HepG2 (cell line): Measurements from ENCODE around the gene GNAI2. TPM values are rescaled to one million over a fixed set of nuclear protein-coding genes. Genes with fewer than 3 reads are reported as not detected.

Source experiments
- CCDC6 ChIP-seq: sonication (generic); formaldehyde crosslinking; IDR thresholded peaks from 2 replicates; pipeline ENCODE4 v1.8.1; 2022; ENCODE audit warnings: mild to moderate bottlenecking, missing genetic modification reagents, moderate library complexity
- ERF ChIP-seq: IDR thresholded peaks from 2 replicates; pipeline ENCODE4 v1.6.1; 2018; ENCODE audit warnings: missing biosample characterization, missing genetic modification reagents
- KDM6A ChIP-seq: IDR thresholded peaks from 2 replicates; pipeline ENCODE4 v1.6.1; 2016; ENCODE audit warnings: low read depth
- KMT2A ChIP-seq: sonication (generic); formaldehyde crosslinking; IDR thresholded peaks from 2 replicates; pipeline ENCODE4 v1.4.0; 2020; ENCODE audit warnings: missing genetic modification reagents
- MEF2D ChIP-seq: sonication (generic); formaldehyde crosslinking; IDR thresholded peaks from 2 replicates; pipeline ENCODE4 v1.5.1; 2020; ENCODE audit warnings: mild to moderate bottlenecking, missing genetic modification reagents
- MXI1 ChIP-seq: IDR thresholded peaks from 3 replicates; pipeline ENCODE4 v1.6.1; 2012; ENCODE audit warnings: low read depth, low read length, inconsistent platforms, borderline replicate concordance
- NR2F1 ChIP-seq, 2 experiments: fragments of 450-650 bp in 1 of 2; formaldehyde crosslinking in 1 of 2; IDR thresholded peaks; 2 replicates each; pipeline versions ENCODE4 v1.5.0 to v1.6.1; 2016 to 2020; ENCODE audit warnings: mild to moderate bottlenecking in 1 of 2, missing compliant biosample characterization in 1 of 2, missing genetic modification reagents in 1 of 2, moderate library complexity in 1 of 2
- PRDM4 ChIP-seq: sonication (generic); formaldehyde crosslinking; IDR thresholded peaks from 2 replicates; pipeline ENCODE4 v1.9.0; 2021; ENCODE audit warnings: missing genetic modification reagents, borderline replicate concordance
- REL ChIP-seq: sonication (generic); formaldehyde crosslinking; conservative IDR thresholded peaks from 2 replicates; pipeline ENCODE4 v1.8.0; 2022; ENCODE audit warnings: mild to moderate bottlenecking, missing genetic modification reagents, moderate library complexity
- SMYD3 ChIP-seq: sonication (generic); formaldehyde crosslinking; IDR thresholded peaks from 2 replicates; pipeline ENCODE4 v1.8.1; 2023; ENCODE audit warnings: mild to moderate bottlenecking, missing genetic modification reagents
- XRCC5 ChIP-seq: fragments of 200-400 bp; formaldehyde crosslinking; optimal IDR thresholded peaks from 2 replicates; pipeline ENCODE3; 2017; ENCODE audit warnings: mild to moderate bottlenecking, low read length
- ZNF335 ChIP-seq: sonication (generic); formaldehyde crosslinking; IDR thresholded peaks from 2 replicates; pipeline ENCODE4 v1.4.0; 2020; ENCODE audit warnings: missing genetic modification reagents
- ZNF556 ChIP-seq: sonication (generic); formaldehyde crosslinking; IDR thresholded peaks from 2 replicates; pipeline ENCODE4 v1.4.0; 2020; ENCODE audit warnings: mild to moderate bottlenecking, missing genetic modification reagents, borderline replicate concordance
- ZNF570 ChIP-seq: sonication (generic); formaldehyde crosslinking; IDR thresholded peaks from 2 replicates; pipeline ENCODE4 v1.4.0; 2020; ENCODE audit warnings: mild to moderate bottlenecking, missing genetic modification reagents, borderline replicate concordance
- ZNF883 ChIP-seq: sonication (generic); formaldehyde crosslinking; IDR thresholded peaks from 2 replicates; pipeline ENCODE4 v1.5.1; 2020; ENCODE audit warnings: mild to moderate bottlenecking, missing genetic modification reagents; ENCODE audit errors: not compliant biosample characterization
- ZSCAN12 ChIP-seq: sonication (generic); formaldehyde crosslinking; IDR thresholded peaks from 2 replicates; pipeline ENCODE4 v1.9.0; 2021; ENCODE audit warnings: mild to moderate bottlenecking, missing genetic modification reagents
- polyA plus RNA-seq, 8 experiments: library from polyadenylated mRNA; depleted of rRNA in 3 of 8; stranded (reverse) in 7 of 8; unstranded in 1 of 8; fragments of >200 nt; fragmentation: Illumina TruSeq in 4 of 8; extraction: Trizol in 4 of 8; gene quantifications; 2 replicates each; pipeline versions ENCODE4 v1.2.1 to v1.2.3, GENCODE V29; 2011 to 2016; ENCODE audit warnings: low read depth in 4 of 8, missing spikeins in 1 of 8, mixed read lengths in 1 of 8; ENCODE audit not compliant: insufficient read depth in 1 of 8
- total RNA-seq, 5 experiments: library from RNA; depleted of rRNA; stranded (reverse); fragments of >200 nt; fragmentation: Illumina TruSeq; extraction: Trizol; gene quantifications; 2 replicates each; pipeline ENCODE4 v1.2.3, GENCODE V29; 2016; ENCODE audit warnings: low read depth in 1 of 5
- TF ChIP-seq, protein P1 (sequence below): sonication (generic); formaldehyde crosslinking; IDR thresholded peaks from 2 replicates; pipeline ENCODE4 v1.4.0; 2020; ENCODE audit warnings: missing genetic modification reagents
- TF ChIP-seq, protein P2 (sequence below): sonication (generic); formaldehyde crosslinking; IDR thresholded peaks from 2 replicates; pipeline ENCODE4 v1.4.0; 2020; ENCODE audit warnings: mild to moderate bottlenecking, low read depth, missing genetic modification reagents
- TF ChIP-seq, protein P3 (sequence below): sonication (generic); formaldehyde crosslinking; IDR thresholded peaks from 2 replicates; pipeline ENCODE4 v1.5.0; 2020; ENCODE audit warnings: missing genetic modification reagents, mild to moderate bottlenecking, borderline replicate concordance

Gene GNAI2
- total and polyA plus RNA-seq, 2 of the 13 experiments (the other 11 are each of a cell fraction or from before 2014, with no cell fraction given) = 51.1 to 66.2 TPM

GRCh38 chr3:50208677-50209344, 27.2 kb upstream of the GNAI2 start (continued):
- TF ChIP-seq, protein P1, sequence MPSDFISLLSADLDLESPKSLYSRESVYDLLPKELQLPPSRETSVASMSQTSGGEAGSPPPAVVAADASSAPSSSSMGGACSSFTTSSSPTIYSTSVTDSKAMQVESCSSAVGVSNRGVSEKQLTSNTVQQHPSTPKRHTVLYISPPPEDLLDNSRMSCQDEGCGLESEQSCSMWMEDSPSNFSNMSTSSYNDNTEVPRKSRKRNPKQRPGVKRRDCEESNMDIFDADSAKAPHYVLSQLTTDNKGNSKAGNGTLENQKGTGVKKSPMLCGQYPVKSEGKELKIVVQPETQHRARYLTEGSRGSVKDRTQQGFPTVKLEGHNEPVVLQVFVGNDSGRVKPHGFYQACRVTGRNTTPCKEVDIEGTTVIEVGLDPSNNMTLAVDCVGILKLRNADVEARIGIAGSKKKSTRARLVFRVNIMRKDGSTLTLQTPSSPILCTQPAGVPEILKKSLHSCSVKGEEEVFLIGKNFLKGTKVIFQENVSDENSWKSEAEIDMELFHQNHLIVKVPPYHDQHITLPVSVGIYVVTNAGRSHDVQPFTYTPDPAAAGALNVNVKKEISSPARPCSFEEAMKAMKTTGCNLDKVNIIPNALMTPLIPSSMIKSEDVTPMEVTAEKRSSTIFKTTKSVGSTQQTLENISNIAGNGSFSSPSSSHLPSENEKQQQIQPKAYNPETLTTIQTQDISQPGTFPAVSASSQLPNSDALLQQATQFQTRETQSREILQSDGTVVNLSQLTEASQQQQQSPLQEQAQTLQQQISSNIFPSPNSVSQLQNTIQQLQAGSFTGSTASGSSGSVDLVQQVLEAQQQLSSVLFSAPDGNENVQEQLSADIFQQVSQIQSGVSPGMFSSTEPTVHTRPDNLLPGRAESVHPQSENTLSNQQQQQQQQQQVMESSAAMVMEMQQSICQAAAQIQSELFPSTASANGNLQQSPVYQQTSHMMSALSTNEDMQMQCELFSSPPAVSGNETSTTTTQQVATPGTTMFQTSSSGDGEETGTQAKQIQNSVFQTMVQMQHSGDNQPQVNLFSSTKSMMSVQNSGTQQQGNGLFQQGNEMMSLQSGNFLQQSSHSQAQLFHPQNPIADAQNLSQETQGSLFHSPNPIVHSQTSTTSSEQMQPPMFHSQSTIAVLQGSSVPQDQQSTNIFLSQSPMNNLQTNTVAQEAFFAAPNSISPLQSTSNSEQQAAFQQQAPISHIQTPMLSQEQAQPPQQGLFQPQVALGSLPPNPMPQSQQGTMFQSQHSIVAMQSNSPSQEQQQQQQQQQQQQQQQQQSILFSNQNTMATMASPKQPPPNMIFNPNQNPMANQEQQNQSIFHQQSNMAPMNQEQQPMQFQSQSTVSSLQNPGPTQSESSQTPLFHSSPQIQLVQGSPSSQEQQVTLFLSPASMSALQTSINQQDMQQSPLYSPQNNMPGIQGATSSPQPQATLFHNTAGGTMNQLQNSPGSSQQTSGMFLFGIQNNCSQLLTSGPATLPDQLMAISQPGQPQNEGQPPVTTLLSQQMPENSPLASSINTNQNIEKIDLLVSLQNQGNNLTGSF (CRISPR knock-in tag) = 0 out of 2 replicates have a peak, but pooled peaks have one; percentile 4
- TF ChIP-seq ZSCAN12 (CRISPR knock-in tag) = 0 out of 2 replicates have a peak, but pooled peaks have one; percentile 44
- peak; percentile 95 for TF ChIP-seq KDM6A (CRISPR knock-in tag)
- peak; percentile 71; the same call in 1 of the 2 replicates for TF ChIP-seq ERF
- TF ChIP-seq REL (CRISPR knock-in tag) = no peak
- peak; percentile 86 to 90 for TF ChIP-seq NR2F1 (CRISPR knock-in tag; IDR thresholded peaks at IDR 0.05)
- peak; percentile 69; the same call in 1 of the 2 replicates for TF ChIP-seq CCDC6 (CRISPR knock-in tag)
- peak; percentile 93 for TF ChIP-seq MEF2D (CRISPR knock-in tag)
- TF ChIP-seq, protein P2, sequence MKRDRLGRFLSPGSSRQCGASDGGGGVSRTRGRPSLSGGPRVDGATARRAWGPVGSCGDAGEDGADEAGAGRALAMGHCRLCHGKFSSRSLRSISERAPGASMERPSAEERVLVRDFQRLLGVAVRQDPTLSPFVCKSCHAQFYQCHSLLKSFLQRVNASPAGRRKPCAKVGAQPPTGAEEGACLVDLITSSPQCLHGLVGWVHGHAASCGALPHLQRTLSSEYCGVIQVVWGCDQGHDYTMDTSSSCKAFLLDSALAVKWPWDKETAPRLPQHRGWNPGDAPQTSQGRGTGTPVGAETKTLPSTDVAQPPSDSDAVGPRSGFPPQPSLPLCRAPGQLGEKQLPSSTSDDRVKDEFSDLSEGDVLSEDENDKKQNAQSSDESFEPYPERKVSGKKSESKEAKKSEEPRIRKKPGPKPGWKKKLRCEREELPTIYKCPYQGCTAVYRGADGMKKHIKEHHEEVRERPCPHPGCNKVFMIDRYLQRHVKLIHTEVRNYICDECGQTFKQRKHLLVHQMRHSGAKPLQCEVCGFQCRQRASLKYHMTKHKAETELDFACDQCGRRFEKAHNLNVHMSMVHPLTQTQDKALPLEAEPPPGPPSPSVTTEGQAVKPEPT (CRISPR knock-in tag) = no peak
- TF ChIP-seq ZNF570 (CRISPR knock-in tag) = 0 out of 2 replicates have a peak, but pooled peaks have one; percentile 60
- TF ChIP-seq SMYD3 (CRISPR knock-in tag) = peak; percentile 75
- no peak for TF ChIP-seq MXI1
- TF ChIP-seq PRDM4 (CRISPR knock-in tag) = no peak
- no peak for TF ChIP-seq ZNF335 (CRISPR knock-in tag)
- peak; percentile 70; the same call in 1 of the 2 replicates for TF ChIP-seq ZNF556
- no peak for TF ChIP-seq ZNF883
- TF ChIP-seq, protein P3, sequence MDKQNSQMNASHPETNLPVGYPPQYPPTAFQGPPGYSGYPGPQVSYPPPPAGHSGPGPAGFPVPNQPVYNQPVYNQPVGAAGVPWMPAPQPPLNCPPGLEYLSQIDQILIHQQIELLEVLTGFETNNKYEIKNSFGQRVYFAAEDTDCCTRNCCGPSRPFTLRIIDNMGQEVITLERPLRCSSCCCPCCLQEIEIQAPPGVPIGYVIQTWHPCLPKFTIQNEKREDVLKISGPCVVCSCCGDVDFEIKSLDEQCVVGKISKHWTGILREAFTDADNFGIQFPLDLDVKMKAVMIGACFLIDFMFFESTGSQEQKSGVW = no peak
- TF ChIP-seq KMT2A (CRISPR knock-in tag) = 0 out of 2 replicates have a peak, but pooled peaks have one; percentile 11
- no peak for TF ChIP-seq XRCC5
